Measurements from ENCODE around the gene DPF3.

DPF3 gene

DNA sequence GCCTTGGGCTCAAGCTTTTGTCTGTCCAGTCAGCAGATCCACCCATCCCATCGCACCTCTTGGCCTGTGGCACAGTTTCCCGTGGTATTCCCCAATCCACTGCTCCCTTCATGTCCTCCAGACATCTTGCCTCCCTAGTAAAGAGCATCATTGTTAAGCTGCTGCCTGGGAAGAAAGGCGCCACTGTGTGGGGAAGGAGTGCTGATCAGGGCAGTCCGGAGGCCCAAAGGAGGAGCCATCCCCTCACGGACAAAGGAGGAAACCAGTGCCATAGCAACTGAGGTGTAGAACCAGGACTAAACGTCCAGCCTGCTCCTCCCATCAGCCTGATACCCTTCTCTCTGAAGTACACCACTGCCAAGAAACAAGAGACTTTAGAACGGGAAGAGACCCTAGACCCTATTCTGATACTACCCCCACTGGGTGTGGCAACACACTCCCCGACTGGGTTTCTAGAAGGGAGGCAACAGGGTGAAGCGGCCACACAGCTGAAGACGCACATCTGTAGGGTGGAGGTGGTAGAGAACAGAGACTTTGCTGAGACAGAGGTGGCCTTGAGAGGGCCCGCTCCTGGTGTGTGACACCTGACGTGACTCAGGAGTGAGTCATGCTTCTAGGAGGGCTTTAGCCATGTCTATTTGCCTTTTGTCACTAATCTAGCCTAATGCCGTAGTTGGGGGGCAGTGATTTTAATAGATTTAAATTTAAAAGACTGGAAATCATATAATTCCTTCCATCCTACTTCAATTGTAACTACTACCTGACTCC lies 185.0 kb downstream of the DPF3 start:
- no peak for DNase-seq

DNA sequence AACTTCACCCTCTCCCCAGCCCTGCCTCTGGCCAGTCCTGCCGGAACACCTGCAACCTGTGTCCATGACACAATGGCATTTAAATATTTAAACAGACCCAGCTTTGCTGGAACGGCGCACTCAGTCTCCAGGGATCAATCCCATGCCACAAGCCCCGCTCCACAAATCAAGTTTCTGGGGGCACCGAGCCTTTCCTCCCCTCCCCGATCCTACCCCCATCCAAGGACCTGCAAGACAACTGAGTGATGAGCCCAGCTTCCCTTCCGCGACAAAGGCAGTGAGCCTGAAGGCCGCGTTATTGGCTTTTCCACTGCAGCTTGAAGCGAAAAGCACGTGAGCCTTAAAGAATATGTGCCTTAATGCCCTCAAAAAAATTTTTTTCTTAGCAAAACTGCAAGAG lies 185.7 kb downstream of the DPF3 start:
- no peak for DNase-seq

DNA sequence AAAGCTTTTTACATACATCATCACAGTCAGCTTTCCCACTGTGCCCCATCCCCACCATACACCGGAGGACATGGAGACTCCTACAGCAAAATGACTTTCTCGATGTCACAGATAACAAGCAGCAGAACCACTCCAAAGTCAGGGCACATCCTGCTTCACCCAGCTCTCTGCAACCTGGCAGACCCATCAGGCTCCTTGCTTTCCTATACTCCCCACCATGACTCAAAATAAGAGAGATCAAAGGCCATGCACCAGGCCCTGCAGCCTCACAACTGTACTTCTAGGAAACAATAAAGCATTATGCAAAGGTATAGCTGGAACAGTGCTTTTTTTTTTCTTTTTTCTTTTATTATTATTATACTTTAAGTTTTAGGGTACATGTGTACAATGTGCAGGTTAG lies 187.4 kb downstream of the DPF3 start:
- no peak for DNase-seq

DNA sequence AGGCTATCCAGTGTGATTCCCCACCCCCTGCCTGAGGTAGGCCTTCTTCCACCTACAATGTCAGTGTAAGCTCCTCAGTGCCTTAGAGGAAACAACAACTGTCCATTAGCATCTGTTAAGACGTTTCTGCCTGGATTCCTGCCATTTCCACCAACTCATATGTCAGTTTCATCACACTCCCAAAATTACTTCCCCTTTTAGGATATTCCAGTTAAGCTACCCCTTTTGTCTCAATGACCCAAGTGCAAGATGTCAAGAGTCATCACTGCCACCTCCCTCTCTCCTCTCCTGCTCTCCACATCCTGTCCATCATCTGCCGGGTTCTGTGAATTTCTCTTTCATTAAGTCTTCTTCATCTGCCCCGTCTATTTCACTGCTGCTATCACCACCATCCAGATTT lies 189.4 kb downstream of the DPF3 start:
- DNase-seq: no peak

DNA sequence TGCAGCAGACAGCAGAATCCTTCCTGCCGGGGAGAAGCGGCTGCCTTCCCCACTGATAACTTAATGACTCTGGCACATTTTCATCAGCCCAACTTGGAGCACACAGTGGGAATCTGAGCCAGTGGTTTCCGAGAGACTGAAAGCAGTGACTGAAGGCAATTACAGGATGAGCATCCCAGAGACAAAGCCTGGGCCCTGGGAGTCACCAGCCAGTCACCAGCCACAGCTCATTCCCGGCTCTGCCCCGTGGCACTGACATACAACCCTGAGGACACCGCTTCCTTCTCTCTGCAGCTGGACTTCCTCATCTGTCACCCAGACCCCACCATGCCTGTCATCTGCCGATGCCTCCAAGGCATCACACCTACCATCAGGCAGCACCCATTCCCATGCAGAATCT lies 192.3 kb downstream of the DPF3 start:
- DNase-seq: no peak

DNA sequence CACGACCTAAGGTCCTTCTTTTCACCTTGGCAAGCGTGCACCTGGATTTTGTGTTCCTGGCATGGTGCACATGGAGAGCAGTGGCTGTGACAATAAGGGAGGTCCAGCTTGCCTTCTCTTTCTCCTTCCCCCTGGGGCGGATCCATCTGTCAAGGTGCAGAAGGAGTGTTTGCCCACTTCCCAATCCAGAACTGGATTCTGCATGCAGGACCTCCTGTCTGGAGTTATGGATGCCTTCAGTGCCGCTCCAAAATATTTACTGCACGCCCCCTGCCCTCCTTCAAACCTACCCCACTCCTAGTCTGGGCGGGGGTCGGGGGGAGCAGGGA lies 192.7 kb downstream of the DPF3 start:
- DNase-seq: no peak

DNA sequence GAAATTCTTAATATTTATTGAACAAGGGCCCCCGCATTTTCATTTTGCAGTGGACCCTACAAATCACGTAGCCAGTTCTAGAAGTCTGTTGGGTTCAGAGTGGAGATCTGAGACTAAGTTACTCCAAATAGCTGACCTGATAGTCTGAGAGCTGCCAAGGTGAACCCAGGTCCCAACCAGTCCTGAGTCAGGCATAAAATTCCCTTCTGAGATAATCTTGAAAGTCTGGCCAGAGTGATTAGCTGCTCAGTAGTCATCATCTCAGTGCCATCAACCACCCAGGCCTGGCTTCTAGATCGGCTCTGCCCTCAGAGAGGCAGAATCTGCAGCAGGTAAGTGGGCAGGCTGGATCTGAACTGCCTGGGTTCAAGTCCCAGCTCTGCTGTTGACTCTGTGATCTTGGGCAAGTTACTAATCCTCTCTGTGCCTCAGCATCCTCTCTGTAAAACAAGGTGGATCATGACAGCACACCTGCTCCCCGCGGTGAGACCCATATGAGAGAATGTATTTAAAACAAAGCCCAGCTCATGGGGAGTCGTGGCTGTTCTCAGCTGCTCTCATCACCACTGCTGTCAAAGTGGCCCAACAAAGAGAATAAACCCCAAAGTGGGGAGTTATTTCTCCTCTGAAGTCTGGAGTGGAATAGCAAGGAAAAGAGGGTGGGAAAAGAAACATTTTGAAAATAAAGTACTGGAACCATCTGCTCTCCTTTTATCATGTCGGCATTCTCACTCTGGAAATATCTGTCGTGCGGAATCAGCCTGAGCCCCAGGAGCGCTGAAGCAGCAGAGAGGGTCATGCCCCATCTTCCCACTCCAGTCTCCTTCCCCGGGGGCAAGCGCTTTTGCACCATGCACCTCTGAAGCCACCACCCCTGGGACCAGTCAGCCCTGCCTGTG lies 193.3 kb downstream of the DPF3 start:
- no peak for DNase-seq

DNA sequence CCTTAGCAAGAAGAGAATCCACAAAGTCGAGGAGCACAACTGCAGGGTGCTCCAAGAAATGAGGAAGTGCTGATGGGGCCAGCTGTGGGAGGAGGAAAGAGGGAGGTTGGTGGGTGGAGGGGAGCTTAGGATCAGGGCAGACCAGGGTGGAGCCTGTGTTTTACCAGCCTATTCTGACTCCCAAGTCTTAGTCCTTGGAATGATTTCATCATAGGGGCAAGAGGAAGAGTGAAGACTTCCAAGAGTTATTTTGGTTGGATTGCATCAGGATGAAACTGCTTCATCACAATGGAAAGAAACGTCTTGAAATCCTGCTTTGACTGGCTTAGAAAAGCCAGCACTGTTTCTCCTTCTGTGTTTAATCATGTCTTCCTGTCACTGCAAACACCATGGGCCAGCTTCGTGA lies 194.0 kb downstream of the DPF3 start:
- DNase-seq: no peak

DNA sequence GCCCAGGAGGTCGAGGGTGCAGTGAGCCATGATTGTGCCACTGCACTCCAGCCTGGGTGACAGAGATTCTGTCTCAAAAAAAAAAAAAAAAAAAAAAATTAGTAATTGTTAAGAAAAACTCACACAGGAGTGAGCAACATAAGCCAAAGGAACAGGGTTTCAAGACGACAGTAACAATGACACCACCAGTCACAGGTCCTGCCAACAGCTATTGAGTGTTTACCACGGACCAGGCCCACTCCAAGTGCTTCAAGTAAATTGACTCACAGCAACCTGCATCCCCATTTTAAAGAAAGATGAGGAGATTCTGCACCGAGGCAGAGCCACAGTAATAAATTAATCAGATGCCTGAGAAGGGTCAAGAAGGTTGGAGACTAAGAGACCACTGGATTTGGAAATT lies 194.5 kb downstream of the DPF3 start:
- no peak for DNase-seq

DNA sequence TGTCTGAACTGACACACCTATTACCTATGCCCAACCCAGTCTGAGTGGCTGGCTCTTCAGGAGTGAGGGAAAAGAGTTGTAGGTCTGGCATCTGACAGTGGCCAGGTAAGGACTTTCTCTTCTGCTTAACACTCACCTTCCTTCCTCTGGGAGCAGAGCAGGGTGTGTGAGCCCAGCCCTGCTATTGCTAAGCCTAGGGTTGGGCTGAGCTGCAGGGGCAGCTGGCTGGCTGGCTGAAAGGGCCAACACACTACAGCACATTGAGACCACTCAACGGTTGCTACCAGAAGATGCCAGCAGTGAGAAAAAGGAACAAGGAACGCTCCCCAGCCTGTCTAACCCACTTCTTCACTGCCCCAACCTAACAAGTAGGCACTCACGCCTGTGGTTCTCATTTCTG lies 201.2 kb downstream of the DPF3 start:
- DNase-seq: no peak

DNA sequence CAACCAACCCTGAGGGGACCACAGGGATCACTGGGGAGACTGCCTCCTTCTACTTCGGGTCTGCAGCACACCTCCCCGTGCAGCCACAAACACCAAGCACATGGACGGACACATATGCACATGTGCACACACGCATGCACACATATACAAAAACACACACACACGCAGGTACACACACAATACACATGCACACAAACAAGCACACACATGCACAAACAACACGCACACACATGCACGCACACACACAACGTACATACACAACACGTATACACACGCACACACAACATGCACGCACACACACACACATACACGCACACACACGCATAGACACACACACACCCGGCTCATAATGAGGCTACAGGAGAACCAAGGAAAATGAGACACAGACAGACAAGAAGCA lies 203.6 kb downstream of the DPF3 start:
- DNase-seq: no peak

DNA sequence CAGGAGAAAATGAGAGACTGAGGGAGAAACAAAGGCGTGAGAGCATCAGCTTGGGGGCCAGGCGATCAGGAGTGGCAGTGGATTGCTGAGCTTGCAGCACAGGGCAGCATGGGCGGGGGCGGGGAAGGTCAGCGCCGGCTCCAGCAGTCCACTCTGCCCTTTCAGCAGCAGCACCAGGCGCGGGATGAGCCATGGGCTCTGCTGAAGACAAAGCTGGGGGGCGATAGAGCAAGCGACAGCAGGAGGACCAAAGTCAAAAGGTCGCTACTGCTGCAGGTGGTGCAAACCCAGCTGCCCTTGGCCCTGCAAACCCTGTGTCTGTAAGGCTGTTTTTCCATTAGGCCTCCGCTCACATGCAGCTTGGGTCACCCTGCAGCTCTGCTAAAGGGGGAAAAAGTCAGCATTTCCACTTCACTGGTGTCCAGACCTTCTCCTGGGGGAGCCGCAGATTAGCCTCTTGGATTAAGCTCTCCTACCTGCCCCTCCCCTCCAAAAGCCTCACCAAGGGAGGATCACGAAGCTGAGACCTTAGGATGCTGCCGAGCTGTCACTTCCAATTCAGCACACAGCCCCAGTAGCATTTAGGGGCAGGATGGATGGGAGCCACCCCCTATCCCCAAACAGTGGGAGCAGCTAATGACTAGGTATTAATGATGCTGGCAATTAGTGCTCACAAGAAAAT lies 204.8 kb downstream of the DPF3 start:
- DNase-seq: no peak

DNA sequence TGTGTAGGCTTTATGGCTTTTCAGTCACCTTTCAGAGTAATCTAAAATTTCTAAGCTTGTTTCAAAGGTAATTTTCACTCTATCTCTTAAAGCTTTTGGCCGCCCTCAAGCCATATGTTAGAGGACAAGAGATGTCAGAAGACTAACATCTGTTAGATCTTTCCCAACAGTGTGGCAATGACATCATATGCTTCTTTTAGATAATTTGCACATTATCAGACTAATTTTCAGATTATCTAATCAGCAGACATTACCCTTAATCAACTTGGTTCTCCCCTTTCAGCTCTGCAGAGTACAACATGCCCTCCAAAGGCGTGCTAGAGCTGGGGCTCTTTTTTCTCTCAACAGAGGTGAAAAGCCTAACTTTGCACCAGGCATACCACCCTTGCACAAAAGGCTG lies 207.1 kb downstream of the DPF3 start:
- no peak for DNase-seq

DNA sequence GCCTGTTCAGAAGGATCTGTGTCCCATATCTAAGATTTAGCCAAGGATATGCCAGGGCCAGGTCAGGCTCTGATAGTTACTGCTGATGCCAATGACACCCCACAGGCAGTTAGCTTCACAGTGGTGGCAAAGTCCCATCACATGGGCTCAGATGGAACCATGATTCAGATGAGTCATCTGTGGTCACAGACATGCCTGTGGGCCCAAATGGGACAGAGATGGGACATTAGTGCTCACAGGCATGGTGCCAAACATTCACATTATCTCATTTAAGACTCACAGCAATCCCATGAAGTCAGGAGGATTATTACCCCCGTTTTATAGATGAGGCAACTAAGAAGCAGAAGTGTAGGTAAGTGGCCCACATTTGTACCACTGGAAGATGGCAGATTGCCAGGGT lies 207.8 kb downstream of the DPF3 start:
- no peak for DNase-seq

DNA sequence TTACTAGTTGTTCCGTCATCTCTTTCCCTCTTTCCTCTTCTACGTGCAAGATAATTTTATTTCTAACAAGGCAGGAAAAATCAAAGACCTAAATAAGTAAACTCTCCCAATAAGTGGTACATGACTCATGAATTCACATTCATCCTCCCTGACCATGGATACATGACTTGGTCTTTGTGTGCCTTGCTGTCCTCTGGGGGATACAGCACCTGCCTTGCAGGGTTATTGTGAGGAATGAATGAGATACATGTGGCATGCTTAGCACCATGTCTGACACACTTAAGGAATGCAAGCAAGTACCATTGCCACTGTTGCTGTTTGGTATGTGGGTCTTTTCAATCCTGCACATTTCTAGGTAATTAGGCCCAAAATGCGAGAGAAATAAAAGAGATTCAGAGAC lies 208.4 kb downstream of the DPF3 start:
- no peak for DNase-seq

DNA sequence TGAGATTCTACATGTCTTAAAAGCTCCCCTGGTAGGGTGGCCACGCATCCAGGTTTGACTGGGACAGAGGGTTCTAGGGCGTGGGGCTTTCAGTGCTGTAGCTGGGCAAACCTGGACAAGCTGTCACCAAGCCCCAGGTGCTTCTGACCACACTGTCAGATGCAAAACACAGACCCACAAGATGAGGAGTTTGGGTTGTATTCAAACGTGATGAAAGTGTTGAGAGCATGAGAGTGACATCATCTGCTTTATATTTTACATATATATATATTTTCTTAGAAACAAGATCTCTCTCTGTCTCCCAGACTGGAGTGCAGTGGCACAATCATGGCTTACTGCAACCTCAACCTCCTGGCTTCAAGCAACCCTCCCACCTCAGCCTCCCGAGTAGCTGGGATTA lies 210.1 kb downstream of the DPF3 start:
- no peak for DNase-seq

DNA sequence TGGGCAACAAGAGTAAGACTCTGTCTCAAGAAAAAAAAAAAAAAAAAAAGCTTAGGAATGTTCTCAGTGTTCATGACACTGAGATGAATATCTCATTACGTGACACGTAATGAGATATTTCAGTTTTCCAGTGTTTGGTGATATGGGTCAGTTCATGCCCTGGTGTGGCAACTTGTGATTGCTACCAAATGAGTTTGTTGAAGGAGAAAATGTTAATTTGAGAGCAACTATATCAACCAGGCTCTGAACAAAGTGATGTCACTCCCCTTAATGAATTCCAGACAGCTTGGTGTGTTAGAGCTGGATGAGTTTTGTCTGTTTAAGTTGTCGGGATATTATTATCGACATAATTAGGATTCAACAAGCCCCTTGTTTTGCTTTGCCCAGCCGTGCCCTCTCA lies 211.7 kb downstream of the DPF3 start:
- no peak for DNase-seq

DNA sequence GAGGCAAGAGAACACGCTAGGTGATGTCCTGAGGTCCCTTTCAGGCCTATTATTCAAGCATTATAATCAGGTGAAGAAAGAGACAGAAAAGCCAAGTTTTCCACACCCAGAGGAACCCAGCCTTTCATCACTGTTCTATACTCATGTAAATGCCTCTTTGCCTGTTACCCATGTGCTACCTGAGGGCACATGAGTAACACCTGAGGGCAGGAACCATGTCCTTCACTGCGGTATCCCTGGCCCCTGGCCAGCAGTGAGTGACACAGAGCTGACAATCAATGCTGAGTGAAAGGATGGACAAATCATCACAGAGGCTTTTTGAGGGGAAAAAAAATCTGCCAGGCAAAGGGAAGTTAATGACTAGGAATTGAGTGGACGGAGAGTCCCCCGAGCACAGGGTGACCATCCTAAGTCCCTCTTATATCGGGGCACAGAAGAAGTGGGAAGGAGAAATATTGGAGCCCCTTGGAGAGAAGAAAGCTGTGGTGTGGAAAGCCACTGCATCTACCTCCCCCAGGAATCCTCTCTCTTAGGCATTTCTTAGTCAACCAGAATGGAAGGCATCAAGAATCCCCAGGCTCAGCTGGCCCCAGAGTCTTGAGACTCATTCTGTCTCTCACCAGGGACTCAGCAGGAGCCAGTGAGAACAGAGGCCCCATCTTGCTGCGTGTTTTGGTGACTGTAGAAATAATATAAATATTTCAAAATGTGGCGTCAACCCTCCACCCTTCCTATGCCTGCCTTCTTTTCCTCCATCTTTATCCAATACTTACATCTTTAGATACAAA lies 212.9 kb downstream of the DPF3 start:
- no peak for DNase-seq

DNA sequence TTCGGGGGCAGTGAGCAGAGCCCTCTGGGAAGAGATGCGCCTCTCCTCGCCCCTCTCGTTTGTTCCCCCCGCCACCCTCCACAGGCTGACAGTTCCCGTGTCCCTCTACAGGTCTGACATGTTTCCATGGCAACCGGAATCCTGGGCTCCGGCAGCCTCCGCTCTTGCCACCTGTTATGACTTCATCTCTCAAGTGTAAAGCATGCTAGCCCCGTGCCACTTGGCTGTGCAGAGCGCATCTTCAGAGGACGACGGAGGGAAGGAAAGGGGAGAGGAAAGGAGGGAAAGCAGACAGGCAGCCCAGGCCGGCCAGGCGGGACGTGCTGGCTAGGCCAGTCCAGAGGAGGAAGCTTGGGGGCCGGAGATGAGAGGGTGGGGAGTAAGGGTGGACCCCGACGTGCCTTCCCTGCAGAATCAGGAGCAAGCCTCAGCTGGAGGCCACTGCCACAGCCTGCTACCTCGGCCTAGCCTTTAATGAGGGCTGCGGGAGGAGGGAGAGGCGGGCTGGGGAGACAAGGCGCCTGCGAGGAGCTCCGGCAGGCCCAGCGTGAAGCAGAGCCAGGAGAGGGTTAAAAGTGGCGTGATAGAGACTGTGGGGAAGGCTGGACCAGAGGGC lies 214.3 kb downstream of the DPF3 start:
- DNase-seq: no peak

DNA sequence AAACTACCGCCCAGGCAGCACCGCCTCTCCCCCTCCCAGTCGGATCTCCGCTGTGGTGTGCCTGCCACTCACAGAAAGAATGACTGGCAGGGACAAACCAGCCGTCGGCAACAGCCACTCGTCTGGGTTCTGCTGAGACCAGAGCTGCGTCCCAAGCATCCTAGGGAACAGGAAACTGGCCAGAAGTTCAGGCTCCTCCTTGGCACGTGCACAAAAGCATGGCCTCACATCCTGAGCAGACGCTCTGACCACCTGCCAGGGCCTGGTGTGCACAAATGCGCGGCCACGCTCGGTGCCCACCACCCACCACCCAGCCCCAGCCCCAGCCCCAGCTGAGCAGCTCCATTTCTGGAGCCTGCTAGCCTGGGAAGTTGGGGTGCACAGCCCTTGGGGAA lies 214.8 kb downstream of the DPF3 start:
- no peak for DNase-seq

DNA sequence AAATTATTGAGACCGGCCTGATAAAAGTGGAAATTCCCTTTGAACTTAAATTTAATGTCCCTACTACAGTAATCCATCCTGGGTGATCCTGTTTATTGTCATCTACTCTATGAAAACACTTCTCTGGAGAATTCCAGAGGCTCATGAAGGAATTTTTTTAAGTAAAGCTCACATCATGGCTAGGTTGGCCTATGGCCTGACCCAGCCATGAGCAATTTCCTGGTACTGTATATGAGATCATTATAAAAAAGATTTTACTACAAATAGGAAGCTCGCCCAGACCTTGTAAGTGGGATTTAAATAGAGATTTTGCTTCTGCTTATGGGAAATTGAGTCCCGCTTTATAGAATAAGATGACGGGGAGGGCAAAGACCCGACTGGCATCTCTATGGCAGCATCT lies 215.5 kb downstream of the DPF3 start:
- DNase-seq: no peak

DNA sequence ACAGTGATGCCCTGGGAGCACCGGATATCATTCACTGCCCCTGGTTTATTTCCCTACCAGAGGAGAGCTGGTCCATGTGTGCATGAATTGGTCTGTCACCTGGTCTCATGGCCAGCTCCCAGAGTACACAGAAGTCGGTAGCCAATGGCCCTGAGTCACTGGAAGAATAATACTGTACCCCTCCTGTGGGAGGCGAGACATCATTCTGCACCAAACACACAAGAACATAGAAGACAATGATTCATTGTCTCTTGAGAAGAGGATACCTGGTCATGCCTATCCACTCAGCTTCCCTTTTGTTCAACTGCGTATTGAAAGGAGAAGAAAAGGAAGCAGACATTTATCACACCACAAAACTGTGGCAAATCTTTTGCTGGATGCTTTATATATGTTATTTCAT lies 216.2 kb downstream of the DPF3 start:
- DNase-seq: no peak

DNA sequence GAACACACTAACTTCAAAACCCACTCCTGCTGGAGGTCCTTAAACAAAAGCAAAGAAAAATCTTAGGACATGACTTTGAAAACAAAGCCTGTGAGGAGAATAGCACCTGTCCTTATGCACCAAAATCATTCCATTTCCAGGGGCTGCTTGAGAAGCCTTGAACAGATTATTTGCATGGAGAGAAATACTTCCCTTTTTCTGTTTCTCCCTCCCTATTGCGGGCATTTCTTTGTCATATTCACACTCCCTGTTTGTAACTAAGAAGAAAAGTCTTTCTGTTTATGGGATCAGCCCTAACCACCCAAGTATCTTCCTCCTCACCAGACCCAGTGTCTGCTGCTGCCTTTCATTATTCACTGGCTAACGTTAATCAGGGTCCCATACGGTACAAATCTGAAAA lies 218.8 kb downstream of the DPF3 start:
- DNase-seq: no peak
